ENCODE measurements around the gene FLNA. TPM values are rescaled to one million over a fixed set of nuclear protein-coding genes. Genes with fewer than 3 reads are reported as not detected.

Gene FLNA
- total and polyA plus RNA-seq, 9 of the 15 experiments (the other 6 are each of a cell fraction or from before 2014, with no cell fraction given), result 6.2 to 735 (median 135) TPM

GRCh38 chrX:154369449-154370299 lies 4.8 kb downstream of the FLNA start (continued):
- TF ChIP-seq ATF3 (IDR thresholded peaks at IDR 0.05) (peak; percentile 74), ATF3 (CRISPR knock-in tag; conservative IDR thresholded peaks at IDR 0.05) (no peak), HMGN3 (IDR thresholded peaks at IDR 0.05; ENCODE audit: borderline replicate concordance, extremely low read depth, insufficient read length, low read depth, low read length) (peak; percentile 4), THAP12 (CRISPR knock-in tag; IDR thresholded peaks at IDR 0.05) (no peak), ARID1B (IDR thresholded peaks at IDR 0.05) (peak; percentile 53), SETDB1 (IDR thresholded peaks at IDR 0.05; ENCODE audit: low read length) (no peak), ELF1 (tag; IDR thresholded peaks at IDR 0.05) (no peak), SREBF2 (CRISPR knock-in tag; IDR thresholded peaks at IDR 0.05) (no peak), IFI16 (CRISPR knock-in tag; IDR thresholded peaks at IDR 0.05) (no peak), CBFA2T3 (IDR thresholded peaks at IDR 0.05) (no peak), TCF3 (CRISPR knock-in tag; IDR thresholded peaks at IDR 0.05) (no peak), GTF2A2 (tag; IDR thresholded peaks at IDR 0.05) (no peak), ZNF280B (CRISPR knock-in tag; IDR thresholded peaks at IDR 0.05) (no peak), STAT5B (CRISPR knock-in tag; IDR thresholded peaks at IDR 0.05) (no peak), FOSL1 (tag; conservative IDR thresholded peaks at IDR 0.05) (peak; percentile 48), CGGBP1 (CRISPR knock-in tag; IDR thresholded peaks at IDR 0.05) (no peak), MAFK (IDR thresholded peaks at IDR 0.05; ENCODE audit: low read length) (peak; percentile 58), ZNF253 (CRISPR knock-in tag; conservative IDR thresholded peaks at IDR 0.05) (no peak), MYC (IDR thresholded peaks at IDR 0.05; ENCODE audit: low read depth, low read length) (no peak), MYC (CRISPR knock-in tag; IDR thresholded peaks at IDR 0.05; ENCODE audit: borderline replicate concordance, low read depth) (no peak), MBD2 (IDR thresholded peaks at IDR 0.05; ENCODE audit: borderline replicate concordance, low read depth) (peak; percentile 54; the same call in 1 of the 2 replicates), ZBTB7A (IDR thresholded peaks at IDR 0.05; ENCODE audit: borderline replicate concordance, control insufficient read depth, low read depth, low read length) (peak; percentile 91), SAFB (IDR thresholded peaks at IDR 0.05; ENCODE audit: borderline replicate concordance, low read depth, low read length) (no peak), ZNF184 (CRISPR knock-in tag; IDR thresholded peaks at IDR 0.05) (no peak), ZNF551 (CRISPR knock-in tag; IDR thresholded peaks at IDR 0.05) (no peak)
